Right lobe of liver (tissue), 4 donors: Measurements from ENCODE around the gene UPB1.

Experiments
- CTCF ChIP-seq, 4 donors: fragments of 200-600 bp in 3 of 4; fragments of 450-650 bp in 1 of 4; IDR thresholded peaks; one replicate each; pipeline versions ENCODE4 v1.5.1 to v1.8.0; 2016 to 2022; ENCODE audit warnings: antibody characterized with exemption in 4 of 4, mild to moderate bottlenecking in 2 of 4
- POLR2A ChIP-seq: fragments of 450-650 bp; IDR thresholded peaks from one replicate; pipeline ENCODE4 v1.6.1; 2017; ENCODE audit warnings: antibody characterized with exemption, mild to moderate bottlenecking
- donor health status: DM: no; HTN: no; CAD: no.
- donor health status: DM: no; HTN: no; CAD: no.
- donor health status: DM: no; HTN: yes; CAD: no.

DNA sequence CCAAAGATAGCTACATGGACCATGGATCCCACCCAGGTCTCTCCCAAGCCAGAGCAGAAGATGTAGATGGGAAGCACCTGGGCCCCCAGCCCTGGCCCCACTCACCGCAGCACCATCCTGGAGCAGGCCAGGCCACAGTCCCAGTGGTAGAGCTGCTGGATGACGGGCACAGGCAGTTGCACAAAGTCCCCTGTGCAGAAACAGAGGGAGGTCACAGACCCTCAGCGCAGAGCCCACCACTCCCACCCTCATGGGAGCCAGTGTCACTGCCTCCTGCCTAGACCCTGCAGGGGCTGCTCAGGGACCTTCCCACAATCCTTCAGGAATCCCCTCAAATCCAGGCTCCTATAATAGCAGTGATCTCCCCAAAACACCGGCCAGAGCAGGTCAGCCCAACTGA, 53.7 kb downstream of the UPB1 start:
- no peak for TF ChIP-seq POLR2A
- TF ChIP-seq CTCF (IDR thresholded peaks at IDR 0.05), result no peak
